Heart left ventricle (tissue), 16 donors: ENCODE measurements around the gene CCDC33. TPM values are rescaled to one million over a fixed set of nuclear protein-coding genes. Genes with fewer than 3 reads are reported as not detected.

Experiments
- ATAC-seq, 4 donors: fragments of 200-7000 bp; cut with Tn5 transposase; one replicate each; pipeline ENCODE4 v1.9.1; 2020 to 2022; ENCODE audit warnings: moderate library complexity in 4 of 4, mild to moderate bottlenecking in 3 of 4, moderate number of reproducible peaks in 1 of 4
- DNase-seq, 5 donors: peaks; one replicate each; pipeline ENCODE4 v3.0.0-alpha.2; 2020
- H3K27ac ChIP-seq, 12 donors: fragments of 200-600 bp; sonication (generic) in 4 of 12; one replicate each; pipeline versions ENCODE4 v1.5.0 to v1.8.0; 2016 to 2022; ENCODE audit warnings: mild to moderate bottlenecking in 2 of 12
- H3K27me3 ChIP-seq, 9 donors: fragments of 200-600 bp; sonication (generic) in 2 of 9; one replicate each; pipeline versions ENCODE4 v1.5.1 to v1.8.0; 2016 to 2022; ENCODE audit warnings: mild to moderate bottlenecking in 3 of 9
- H3K36me3 ChIP-seq, 9 donors: fragments of 200-600 bp; sonication (generic) in 2 of 9; one replicate each; pipeline versions ENCODE4 v1.5.0 to v1.8.0; 2018 to 2022; ENCODE audit warnings: mild to moderate bottlenecking in 2 of 9
- H3K4me1 ChIP-seq, 12 donors: fragments of 200-600 bp; sonication (generic) in 4 of 12; one replicate each; pipeline versions ENCODE4 v1.5.0 to v1.8.0; 2016 to 2022; ENCODE audit warnings: mild to moderate bottlenecking in 3 of 12
- H3K4me3 ChIP-seq, 12 donors: fragments of 200-600 bp; sonication (generic) in 4 of 12; one replicate each; pipeline versions ENCODE4 v1.5.0 to v1.8.0; 2017 to 2022; ENCODE audit warnings: mild to moderate bottlenecking in 9 of 12, moderate library complexity in 4 of 12
- H3K9me3 ChIP-seq, 12 donors: fragments of 200-600 bp; sonication (generic) in 4 of 12; one replicate each; pipeline versions ENCODE4 v1.5.0 to v1.8.0; 2016 to 2022; ENCODE audit warnings: mild to moderate bottlenecking in 1 of 12
- CTCF ChIP-seq, 12 donors: fragments of 200-600 bp; sonication (generic) in 4 of 12; IDR thresholded peaks; one replicate each; pipeline versions ENCODE4 v1.5.0 to v1.8.0; 2018 to 2022; ENCODE audit warnings: antibody characterized with exemption in 12 of 12, mild to moderate bottlenecking in 5 of 12
- POLR2A ChIP-seq, 2 donors: fragments of 450-650 bp; IDR thresholded peaks; one replicate each; pipeline ENCODE4 v1.6.1; 2017; ENCODE audit warnings: antibody characterized with exemption in 2 of 2, mild to moderate bottlenecking in 2 of 2, moderate library complexity in 2 of 2
- WGBS, 4 donors: extraction: QIAGEN DNeasy Blood & Tissue Kit in 2 of 4; methylation state at CpG; one replicate each; pipeline versions ENCODE4 v1.1.5 to v1.1.7; 2013 to 2018; 5-methylcytosine and 5-hydroxymethylcytosine counted together
- intact Hi-C, 10 donors: fragments of 100-400 bp; cut with DNase I; formaldehyde crosslinking; loops; one replicate each; pipeline versions ENCODE4 v1.11.1 to v1.14.2; 2022
- polyA plus RNA-seq, 2 donors: library from polyadenylated mRNA; stranded (reverse); fragments of 200-250 nt; gene quantifications; one replicate each; pipeline ENCODE4 v1.2.3, GENCODE V29; 2013
- total RNA-seq, 9 donors: library from RNA; depleted of rRNA in 2 of 9; stranded (reverse); fragments of >200 nt in 2 of 9; fragmentation: NEBNext Ultra II Directional in 3 of 9; extraction: Animal tissue kit (Norgen Biotek cat#: 25700) in 3 of 9; gene quantifications; one replicate each; pipeline versions ENCODE4 v1.1.0 to v1.2.4, GENCODE V29; 2016 to 2023
- donor health status: ischemic (EF 13 %, LVEDD 7.1; RV severe dilation, severe dysfunction).
- donor health status: healthy with polysubstance abuse.
- donor health status: DM: no; HTN: yes; CAD: no.
- donor health status: DM: no; HTN: no; CAD: no.
- donor health status: ischemic (EF 25% LVEDD 6.9; RV normal size, moderate dysfunction).
- donor health status: ischemic (EF 25% LVEDD 5.7; RV mildly dilated, moderate dysfunction).
- donor health status: healthy.
- donor health status: DM: yes; HTN: yes; CAD: no.
- donor health status: ischemic (EF 35%, LVEDD 5.7; RV mildly dilated, moderate dysfunction).
- donor health status: nonischemic (EF 11% LVEDD 7.7; RV severe dilation, severe dysfunction).
- donor health status: DM: yes; HTN: yes; CAD: no.
- donor health status: PGD.
- donor health status: ischemic (EF 29% LVEDD 5.4; RV normal size, mild dysfunction).
- donor health status: nonischemic (EF 23%, LVEDD 6.1; RV moderate dilation, normal function).

CCDC33 gene
- total and polyA plus RNA-seq, 11 donors: 0.08 TPM; not detected in 10

DNA sequence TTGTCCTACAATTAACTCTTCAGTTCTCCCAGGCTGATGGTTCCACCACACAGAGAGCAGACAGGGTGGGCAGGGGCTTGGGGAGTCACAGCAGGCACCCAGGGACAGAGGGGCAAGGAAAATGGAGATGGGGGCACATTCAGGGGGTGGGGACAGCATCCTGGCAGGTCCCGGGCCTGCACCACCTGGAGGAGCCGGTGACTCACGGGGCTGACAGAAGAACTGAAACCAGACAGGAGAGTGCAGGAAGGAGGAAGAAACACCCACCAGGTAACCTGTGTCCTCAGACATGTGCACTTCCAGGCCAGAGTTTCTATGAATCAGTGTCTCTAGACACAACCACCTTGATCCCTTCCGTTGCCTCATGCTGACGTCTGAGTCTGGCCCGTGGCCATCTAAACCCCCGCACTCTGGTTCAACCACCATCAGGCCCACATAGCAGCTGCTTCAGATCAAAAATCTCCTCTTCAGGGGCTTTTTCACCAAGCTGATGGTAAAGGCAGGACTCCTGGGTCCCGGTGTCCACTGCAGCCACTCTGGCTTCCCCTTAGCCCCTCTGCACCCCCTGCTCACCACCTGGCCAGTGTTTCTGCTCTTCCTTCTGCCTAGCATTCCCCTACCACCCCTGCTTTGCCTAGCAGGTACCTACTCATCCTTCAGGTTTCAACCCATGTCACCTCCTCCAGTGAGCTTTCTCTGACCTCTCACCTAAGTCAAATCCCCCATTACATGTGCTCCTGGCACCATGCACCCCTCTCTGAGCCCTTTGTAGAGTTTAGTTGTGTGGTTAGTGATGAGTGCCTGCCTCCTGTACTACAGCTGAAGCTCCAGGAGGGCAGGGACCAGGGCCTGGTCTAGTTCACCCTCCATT is 147.8 kb downstream of the CCDC33 start:
- ATAC-seq (no peak), DNase-seq (peak in 2 of 5 donors; percentile 21 to 37)
- Histone ChIP-seq H3K4me3 (no peak overlapping the region), H3K27ac (peak overlapping the region in 3 of 12 donors; percentile 6 to 87 (median 32)), H3K36me3 (no peaks in the 10 kb centered on the region), H3K9me3 (no peaks in the 10 kb centered on the region), H3K27me3 (no peaks in the 10 kb centered on the region), H3K4me1 (peaks cover 0 to 49% (median 28%) of the 10 kb centered on the region in 12 donors)
- intact Hi-C loops: loop anchor here in 4 of 10 donors (2.0 to 5.0 kb wide), 2 partner anchors 55 to 383 kb away; no protein-coding TSS in a partner anchor
- WGBS, 4 donors: 71 to 76% (median 75%) methylated on average over 8 of the region's 8 CpGs
- TF ChIP-seq POLR2A (IDR thresholded peaks at IDR 0.05) (no peak), CTCF (IDR thresholded peaks at IDR 0.05) (no peak)

- Histone ChIP-seq H3K27ac (peak overlapping the region in 3 of 12 donors; percentile 6 to 87 (median 32)), H3K36me3 (no peaks in the 10 kb centered on the region), H3K4me1 (peaks cover 0 to 49% (median 28%) of the 10 kb centered on the region in 12 donors), H3K9me3 (no peaks in the 10 kb centered on the region), H3K4me3 (no peak overlapping the region), H3K27me3 (no peaks in the 10 kb centered on the region)
- WGBS, 4 donors: 48 to 57% (median 54%) methylated on average over 1 to 3 of the region's 3 CpGs
- no peak for TF ChIP-seq CTCF (IDR thresholded peaks at IDR 0.05)
- no peak for TF ChIP-seq POLR2A (IDR thresholded peaks at IDR 0.05)
- ATAC-seq (no peak), DNase-seq (peak in 2 of 5 donors; percentile 9 to 19)
- intact Hi-C loops: loop anchor here in 1 of 10 donors (5.0 kb wide), 1 partner anchor 383 kb away; no protein-coding TSS in a partner anchor
Measured at GRCh38 chr15:74384566-74384880, 148.4 kb downstream of the CCDC33 start.

DNA sequence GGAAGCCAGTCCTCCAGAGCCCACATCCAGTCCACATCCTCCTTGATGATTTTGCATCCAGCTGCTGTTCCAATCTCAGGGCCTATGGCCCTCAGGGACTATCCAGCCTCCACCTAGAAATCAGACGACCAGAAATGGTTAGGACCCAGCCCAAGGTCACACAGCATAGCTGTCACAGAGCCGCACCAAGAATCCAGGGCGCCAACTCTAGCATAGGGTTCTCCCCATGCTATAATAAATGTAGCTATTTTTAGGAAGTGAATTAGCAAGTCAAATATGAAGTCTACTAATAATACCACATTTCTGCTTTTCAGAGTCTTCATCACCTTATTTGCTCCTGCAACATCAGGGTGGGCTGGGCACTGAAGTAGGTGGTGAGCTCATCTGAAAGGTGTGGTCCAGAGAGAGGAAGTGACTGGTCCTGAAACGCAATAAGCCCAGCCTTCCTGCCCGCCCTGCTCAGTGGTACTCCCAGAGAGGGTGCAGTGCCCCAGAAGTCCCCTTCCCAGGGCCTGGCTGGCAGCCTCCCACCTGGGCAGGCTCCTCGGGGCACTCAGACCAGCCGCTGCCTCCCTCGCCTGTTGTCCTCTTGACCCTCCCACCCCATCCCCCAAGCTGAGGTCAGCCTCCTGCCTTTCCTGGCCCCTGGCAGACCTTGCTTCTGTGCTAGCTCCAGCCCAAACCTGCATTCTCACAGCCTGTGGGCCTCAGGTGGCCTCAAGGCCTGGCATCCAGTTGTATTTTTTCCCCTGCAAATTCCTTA is 148.9 kb downstream of the CCDC33 start:
- H3K9me3 ChIP-seq: no peaks in the 10 kb centered on the region
- intact Hi-C loops: loop anchor here in 1 of 10 donors (5.0 kb wide), 2 partner anchors 37 to 382 kb away; no protein-coding TSS in a partner anchor
- peaks cover 0 to 49% (median 28%) of the 10 kb centered on the region in 12 donors for H3K4me1 ChIP-seq
- TF ChIP-seq POLR2A (IDR thresholded peaks at IDR 0.05) (no peak), CTCF (IDR thresholded peaks at IDR 0.05) (no peak)
- H3K4me3 ChIP-seq: no peak overlapping the region
- no peaks in the 10 kb centered on the region for H3K27me3 ChIP-seq
- DNase-seq: peak in 3 of 5 donors; percentile 41 to 66 (median 59)
- peak overlapping the region in 11 of 12 donors; percentile 19 to 87 (median 50) for H3K27ac ChIP-seq
- ATAC-seq: peak in 3 of 4 donors; percentile 29 to 81 (median 64)
- 49 to 74% (median 55%) methylated on average over 5 to 8 of the region's 8 CpGs for WGBS, 4 donors
- H3K36me3 ChIP-seq: no peaks in the 10 kb centered on the region
